ENCODE results near the gene RPS6KA5.

DNA sequence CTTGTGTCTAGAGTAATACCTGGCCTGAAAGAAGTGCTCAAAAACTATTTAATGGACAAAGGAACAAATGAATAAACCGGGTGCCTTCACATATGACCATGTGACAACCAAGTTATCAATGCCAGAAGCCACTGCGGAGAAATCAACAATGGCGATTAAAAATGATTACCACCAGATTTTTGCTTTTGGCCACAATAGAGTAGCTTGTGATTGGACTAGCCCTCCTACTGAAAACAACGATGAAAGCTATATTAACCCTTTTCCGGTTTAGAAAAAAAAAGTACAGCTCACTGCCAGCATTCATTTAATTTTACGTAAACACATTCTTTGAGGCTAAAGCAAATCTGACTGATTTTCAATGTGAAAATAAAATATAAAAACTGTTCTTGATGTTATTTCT, 202.6 kb downstream of the RPS6KA5 start:
- TF ChIP-seq CTCF (IDR thresholded peaks at IDR 0.05) (no peak), POLR2AphosphoS5 (IDR thresholded peaks at IDR 0.05) (no peak)

All from breast epithelium (tissue), 3 donors.